H1 (cell line): ENCODE data around the gene TLE1. TPM values are rescaled to one million over a fixed set of nuclear protein-coding genes. Genes with fewer than 3 reads are reported as not detected.

ENCODE experiments used
- CHD1 ChIP-seq: IDR thresholded peaks from 2 replicates; pipeline ENCODE4 v1.6.1; 2012; ENCODE audit warnings: low read depth, low read length, improper control_type of control experiment
- CHD2 ChIP-seq: IDR thresholded peaks from 2 replicates; pipeline ENCODE4 v1.6.1; 2012; ENCODE audit warnings: low read length, improper control_type of control experiment
- POU5F1 ChIP-seq: IDR thresholded peaks from 2 replicates; pipeline ENCODE4 v1.6.1; 2011; ENCODE audit warnings: low read depth, mild to moderate bottlenecking, low read length, moderate library complexity
- RNF2 ChIP-seq: fragments of 200-900, 300-1000 bp; sonication (generic); IDR thresholded peaks from 2 replicates; pipeline ENCODE4 v1.7.1; 2016; ENCODE audit warnings: borderline replicate concordance, low read depth, mild to moderate bottlenecking, antibody characterized with exemption, low read length; ENCODE audit not compliant: poor library complexity, severe bottlenecking; ENCODE audit errors: missing control alignments
- SAP30 ChIP-seq: fragments of 300-600 bp; sonication (generic); IDR thresholded peaks from 2 replicates; pipeline ENCODE4 v1.7.1; 2012; ENCODE audit warnings: low read length, moderate library complexity, mild to moderate bottlenecking, inconsistent platforms; ENCODE audit not compliant: insufficient read depth, insufficient replicate concordance
- SP1 ChIP-seq: IDR thresholded peaks from 2 replicates; pipeline ENCODE4 v1.6.1; 2011; ENCODE audit warnings: low read depth, low read length
- TAF1 ChIP-seq: IDR thresholded peaks from 2 replicates; pipeline ENCODE4 v1.6.1; 2011; ENCODE audit warnings: mild to moderate bottlenecking, low read depth, low read length
- polyA plus RNA-seq, 7 experiments: library from polyadenylated mRNA; depleted of rRNA in 3 of 7; stranded (reverse) in 5 of 7; unstranded in 2 of 7; fragments of >200 nt in 5 of 7; fragments of 200-250 nt in 2 of 7; gene quantifications; 1 replicate in 5 of 7; 2 replicates in 1 of 7; 4 replicates in 1 of 7; pipeline versions ENCODE4 v1.2.1 to v1.2.3, GENCODE V29; 2011 to 2013; ENCODE audit warnings: missing spikeins in 2 of 7, mixed read lengths in 2 of 7
- total RNA-seq: library from RNA; stranded (reverse); fragmentation: NEBNext Ultra II Directional; extraction: Animal tissue kit (Norgen Biotek cat#: 25700); gene quantifications from 2 replicates; pipeline ENCODE4 v1.2.1, GENCODE V29; 2021
- TF ChIP-seq, protein P1 (sequence below): IDR thresholded peaks from 2 replicates; pipeline ENCODE4 v1.6.1; 2012; ENCODE audit warnings: low read length, inconsistent platforms
- TF ChIP-seq, protein P2 (sequence below): IDR thresholded peaks from 2 replicates; pipeline ENCODE4 v1.6.1; 2012; ENCODE audit warnings: inconsistent platforms

TLE1 gene
- total and polyA plus RNA-seq, 2 of the 8 experiments (the other 6 are each of a cell fraction or from before 2014, with no cell fraction given), result 81.8 to 91.6 TPM

- TF ChIP-seq RNF2 (no peak), SP1 (no peak), SAP30 (no peak), TAF1 (no peak), CHD1 (no peak), POU5F1 (no peak), CHD2 (no peak)
- TF ChIP-seq, protein P1, sequence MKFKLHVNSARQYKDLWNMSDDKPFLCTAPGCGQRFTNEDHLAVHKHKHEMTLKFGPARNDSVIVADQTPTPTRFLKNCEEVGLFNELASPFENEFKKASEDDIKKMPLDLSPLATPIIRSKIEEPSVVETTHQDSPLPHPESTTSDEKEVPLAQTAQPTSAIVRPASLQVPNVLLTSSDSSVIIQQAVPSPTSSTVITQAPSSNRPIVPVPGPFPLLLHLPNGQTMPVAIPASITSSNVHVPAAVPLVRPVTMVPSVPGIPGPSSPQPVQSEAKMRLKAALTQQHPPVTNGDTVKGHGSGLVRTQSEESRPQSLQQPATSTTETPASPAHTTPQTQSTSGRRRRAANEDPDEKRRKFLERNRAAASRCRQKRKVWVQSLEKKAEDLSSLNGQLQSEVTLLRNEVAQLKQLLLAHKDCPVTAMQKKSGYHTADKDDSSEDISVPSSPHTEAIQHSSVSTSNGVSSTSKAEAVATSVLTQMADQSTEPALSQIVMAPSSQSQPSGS, result no peak
- TF ChIP-seq, protein P2, sequence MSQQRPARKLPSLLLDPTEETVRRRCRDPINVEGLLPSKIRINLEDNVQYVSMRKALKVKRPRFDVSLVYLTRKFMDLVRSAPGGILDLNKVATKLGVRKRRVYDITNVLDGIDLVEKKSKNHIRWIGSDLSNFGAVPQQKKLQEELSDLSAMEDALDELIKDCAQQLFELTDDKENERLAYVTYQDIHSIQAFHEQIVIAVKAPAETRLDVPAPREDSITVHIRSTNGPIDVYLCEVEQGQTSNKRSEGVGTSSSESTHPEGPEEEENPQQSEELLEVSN, result no peak
Observed at GRCh38 chr9:81598123-81598497, 91.2 kb downstream of the TLE1 start (continued).
